ENCODE results near the gene TRAF1. TPM values are rescaled to one million over a fixed set of nuclear protein-coding genes. Genes with fewer than 3 reads are reported as not detected.
A peak's percentile ranks its signal among the peaks of the same experiment; 100 is the strongest.
"Not testable (repeated sequence)": the region's sequence is repeated elsewhere in the genome, so short reads cannot be mapped to it uniquely, and the experiment has no call there.

Gene TRAF1, protein sequence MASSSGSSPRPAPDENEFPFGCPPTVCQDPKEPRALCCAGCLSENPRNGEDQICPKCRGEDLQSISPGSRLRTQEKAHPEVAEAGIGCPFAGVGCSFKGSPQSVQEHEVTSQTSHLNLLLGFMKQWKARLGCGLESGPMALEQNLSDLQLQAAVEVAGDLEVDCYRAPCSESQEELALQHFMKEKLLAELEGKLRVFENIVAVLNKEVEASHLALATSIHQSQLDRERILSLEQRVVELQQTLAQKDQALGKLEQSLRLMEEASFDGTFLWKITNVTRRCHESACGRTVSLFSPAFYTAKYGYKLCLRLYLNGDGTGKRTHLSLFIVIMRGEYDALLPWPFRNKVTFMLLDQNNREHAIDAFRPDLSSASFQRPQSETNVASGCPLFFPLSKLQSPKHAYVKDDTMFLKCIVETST
- under 1 TPM; 0.34 to 0.97 (median 0.72) TPM for polyA plus RNA-seq (ENCODE audit: low read depth in 6 of 6)

DNA sequence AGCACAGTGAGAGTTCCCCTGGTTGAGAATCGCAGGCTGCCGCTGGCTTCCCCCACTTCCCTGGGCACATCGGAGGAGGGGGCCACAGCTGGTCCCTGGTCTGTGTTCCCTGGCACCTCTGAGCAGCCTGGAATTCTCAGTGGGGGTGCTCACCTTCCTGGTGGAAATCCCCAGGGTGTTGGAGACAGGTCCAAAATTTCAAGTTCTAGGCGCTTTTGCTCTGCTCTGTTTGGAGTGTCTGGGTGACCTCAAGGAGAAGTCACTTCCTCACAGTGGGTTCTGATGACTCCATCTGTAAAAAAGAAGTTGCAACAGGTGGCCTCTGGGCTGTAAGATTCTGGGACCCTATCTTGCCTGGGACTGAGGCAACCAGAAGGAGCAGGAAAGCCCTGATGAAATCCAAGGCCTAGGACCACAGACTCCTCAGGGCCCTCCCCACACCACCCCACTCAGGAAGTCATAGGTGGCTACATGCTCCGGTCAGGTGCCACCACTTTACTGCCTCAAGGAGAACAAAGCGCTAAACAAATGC, at the start of gene TRAF1:
TRAF1 (minus strand) TSS at position 400 of the 532 bp plus-strand sequence. CDS start 721 bp downstream, outside the sequence.
- Mint-ChIP-seq H3K9me3 (no peaks in the 10 kb centered on the region), H3K4me1 (peaks cover 37 to 58% (median 54%) of the 10 kb centered on the region in 3 donors), H3K27ac (peak within 1 kb of the TSS; percentile 72 to 98 (median 86)), H3K36me3 (no peaks in the 10 kb centered on the region), H3K4me3 (peak within 1 kb of the TSS; percentile 75 to 95 (median 86)), H3K27me3 (no peaks in the 10 kb centered on the region)
- no peak for DNase-seq
- peak; percentile 33 to 43 for ATAC-seq (ENCODE audit: low read depth in 2 of 2)

DNA sequence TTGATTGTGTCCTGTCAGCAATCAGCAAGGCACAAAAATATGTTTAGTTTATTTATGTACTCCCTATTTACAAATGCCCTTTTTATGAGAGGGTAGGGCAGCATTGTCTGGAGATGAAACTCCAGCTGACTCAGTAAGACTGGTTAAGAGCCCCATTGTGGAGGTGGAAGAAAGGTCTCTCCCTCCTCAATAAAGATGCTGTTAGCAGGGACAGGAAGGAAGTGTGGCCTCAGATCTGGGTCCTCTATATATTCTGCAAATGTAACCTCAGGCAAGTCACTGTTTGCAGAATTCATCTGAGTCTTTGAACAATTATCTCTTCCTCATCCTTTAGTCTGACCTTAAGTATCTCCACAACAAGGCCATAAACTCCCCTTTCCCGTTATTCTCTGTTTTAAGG, 48.3 kb upstream of the TRAF1 start:
- no peaks in the 10 kb centered on the region for H3K27me3 Mint-ChIP-seq
- no peak overlapping the region for H3K4me3 Mint-ChIP-seq
- peaks cover 7 to 9% of the 10 kb centered on the region in 2 donors for H3K36me3 Mint-ChIP-seq
- no peak overlapping the region for H3K27ac Mint-ChIP-seq
- DNase-seq (no peak), ATAC-seq (ENCODE audit: low read depth in 2 of 2) (no peak)
- peaks cover 5 to 15% (median 13%) of the 10 kb centered on the region in 3 donors for H3K4me1 Mint-ChIP-seq
- H3K9me3 Mint-ChIP-seq, result no peaks in the 10 kb centered on the region

DNA sequence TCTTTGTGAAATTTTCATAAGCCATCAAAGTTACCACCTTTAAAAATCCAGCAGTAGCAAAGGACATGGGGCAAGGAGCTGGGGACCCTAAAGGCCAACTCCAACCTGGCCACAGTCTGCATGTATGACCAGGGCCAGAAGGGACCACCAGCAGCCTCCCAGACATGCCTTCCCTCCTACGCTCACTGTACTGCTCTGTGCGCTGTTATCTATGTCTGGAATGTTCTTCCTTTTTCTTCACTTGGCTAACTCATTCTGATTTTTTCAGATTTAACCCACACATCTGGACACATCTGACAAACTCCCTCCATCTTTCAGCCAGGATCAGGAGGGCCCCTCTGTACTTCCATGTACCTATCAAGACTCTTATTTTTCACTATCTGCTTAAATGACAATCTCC, 47.6 kb upstream of the TRAF1 start:
- Mint-ChIP-seq H3K9me3 (no peaks in the 10 kb centered on the region), H3K4me1 (peaks cover 5 to 15% (median 13%) of the 10 kb centered on the region in 3 donors), H3K27me3 (no peaks in the 10 kb centered on the region), H3K27ac (no peak overlapping the region), H3K4me3 (no peak overlapping the region), H3K36me3 (peaks cover 5 to 6% of the 10 kb centered on the region in 2 donors)
- ATAC-seq (ENCODE audit: low read depth in 2 of 2) (no peak), DNase-seq (no peak)

DNA sequence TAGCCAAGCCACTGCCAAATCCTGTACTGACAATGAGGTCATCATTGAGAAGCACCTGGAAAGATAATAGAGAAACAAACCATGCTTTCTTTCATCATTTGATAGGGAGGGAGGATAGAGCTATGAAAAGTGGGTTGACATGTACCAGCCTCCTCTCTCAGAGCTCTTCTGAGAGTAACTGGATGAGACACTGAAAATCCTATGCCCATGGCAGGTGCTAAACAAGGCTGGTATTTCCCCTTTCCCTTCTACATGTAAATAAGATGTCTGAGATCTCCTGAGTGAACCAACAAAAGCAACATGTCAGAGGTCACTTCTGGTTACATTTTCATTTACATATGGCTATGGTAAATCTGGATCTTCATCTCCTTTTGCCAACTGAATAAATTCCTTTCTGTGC, 45.3 kb upstream of the TRAF1 start:
- Mint-ChIP-seq H3K27me3 (no peaks in the 10 kb centered on the region), H3K4me1 (peaks cover 5 to 15% (median 13%) of the 10 kb centered on the region in 3 donors), H3K36me3 (peaks cover 0 to 3% of the 10 kb centered on the region in 2 donors), H3K4me3 (no peak overlapping the region), H3K27ac (peak overlapping the region in 1 of 6 donors; percentile 22), H3K9me3 (no peaks in the 10 kb centered on the region)
- ATAC-seq (ENCODE audit: low read depth in 2 of 2) (peak in 1 of 2 donors; percentile 54), DNase-seq (no peak)

DNA sequence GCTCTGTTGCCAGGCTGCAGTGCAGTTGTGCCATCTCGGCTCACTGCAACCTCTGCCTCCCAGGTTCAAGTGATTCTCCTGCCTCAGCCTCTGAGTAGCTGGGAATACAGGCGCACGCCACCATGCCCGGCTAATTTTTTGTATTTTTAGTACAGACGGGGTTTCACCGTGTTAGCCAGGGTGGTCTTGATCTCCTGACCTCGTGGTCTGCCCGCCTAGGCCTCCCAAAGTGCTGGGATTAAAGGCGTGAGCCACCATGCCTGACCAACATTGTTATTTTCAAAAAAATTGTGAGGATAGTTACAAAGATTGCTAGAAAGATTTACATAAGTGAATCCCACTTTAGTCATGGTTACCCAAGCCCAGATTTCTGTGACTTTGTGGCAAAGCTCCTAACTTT, 44.9 kb upstream of the TRAF1 start:
- not testable (repeated sequence) for H3K36me3 Mint-ChIP-seq; H3K27ac Mint-ChIP-seq; H3K27me3 Mint-ChIP-seq; H3K9me3 Mint-ChIP-seq; ATAC-seq (ENCODE audit: low read depth in 2 of 2); H3K4me3 Mint-ChIP-seq; DNase-seq
- H3K4me1 Mint-ChIP-seq, result peaks cover 5 to 15% (median 13%) of the 10 kb centered on the region in 3 donors

DNA sequence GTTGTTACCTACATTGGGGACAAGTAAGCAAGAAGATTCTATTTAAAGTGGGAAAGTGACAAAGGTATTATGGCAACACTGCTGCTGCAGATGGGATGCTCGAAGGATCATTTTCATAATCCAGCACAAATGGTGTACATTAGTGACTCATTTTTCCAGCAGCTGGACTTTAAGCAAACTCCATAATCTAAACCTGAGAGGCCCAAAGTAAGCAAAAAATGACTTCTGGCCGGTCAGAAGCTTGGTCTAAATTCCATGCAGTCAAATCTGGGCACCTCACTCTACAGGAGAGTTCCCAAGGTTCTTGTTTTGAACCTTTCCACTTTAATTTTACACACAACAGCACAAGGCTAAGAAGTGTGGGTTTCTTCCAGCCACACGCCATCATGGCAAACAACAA, 43.6 kb upstream of the TRAF1 start:
- ATAC-seq (ENCODE audit: low read depth in 2 of 2), result no peak
- Mint-ChIP-seq H3K4me3 (no peak overlapping the region), H3K27me3 (no peaks in the 10 kb centered on the region), H3K27ac (peak overlapping the region in 2 of 6 donors; percentile 6 to 77), H3K4me1 (peaks cover 5 to 15% (median 12%) of the 10 kb centered on the region in 3 donors), H3K9me3 (no peaks in the 10 kb centered on the region), H3K36me3 (peaks cover 0 to 3% of the 10 kb centered on the region in 2 donors)
- no peak for DNase-seq

DNA sequence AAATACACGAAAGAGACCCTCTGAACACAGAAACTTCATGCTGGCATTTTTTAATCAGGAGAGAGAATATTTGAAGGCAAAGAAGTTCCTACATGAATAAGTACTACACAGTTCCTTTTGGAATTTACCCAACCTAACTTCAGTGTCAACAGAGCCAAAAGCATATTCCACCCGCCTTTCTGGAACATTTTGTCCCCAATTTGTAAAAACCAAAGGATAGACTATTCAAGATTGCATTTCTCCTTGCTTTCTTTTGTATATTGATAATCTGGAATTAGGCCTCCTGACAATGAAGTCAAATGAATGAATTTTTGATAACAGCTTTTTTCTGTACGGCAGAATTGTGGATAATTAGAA, 39.4 kb upstream of the TRAF1 start:
- no peak overlapping the region for H3K4me3 Mint-ChIP-seq
- no peaks in the 10 kb centered on the region for H3K4me1 Mint-ChIP-seq
- peaks cover 10 to 16% of the 10 kb centered on the region in 2 donors for H3K36me3 Mint-ChIP-seq
- H3K9me3 Mint-ChIP-seq, result no peaks in the 10 kb centered on the region
- H3K27me3 Mint-ChIP-seq, result no peaks in the 10 kb centered on the region
- ATAC-seq (ENCODE audit: low read depth in 2 of 2) (no peak), DNase-seq (no peak)
- H3K27ac Mint-ChIP-seq, result no peak overlapping the region

DNA sequence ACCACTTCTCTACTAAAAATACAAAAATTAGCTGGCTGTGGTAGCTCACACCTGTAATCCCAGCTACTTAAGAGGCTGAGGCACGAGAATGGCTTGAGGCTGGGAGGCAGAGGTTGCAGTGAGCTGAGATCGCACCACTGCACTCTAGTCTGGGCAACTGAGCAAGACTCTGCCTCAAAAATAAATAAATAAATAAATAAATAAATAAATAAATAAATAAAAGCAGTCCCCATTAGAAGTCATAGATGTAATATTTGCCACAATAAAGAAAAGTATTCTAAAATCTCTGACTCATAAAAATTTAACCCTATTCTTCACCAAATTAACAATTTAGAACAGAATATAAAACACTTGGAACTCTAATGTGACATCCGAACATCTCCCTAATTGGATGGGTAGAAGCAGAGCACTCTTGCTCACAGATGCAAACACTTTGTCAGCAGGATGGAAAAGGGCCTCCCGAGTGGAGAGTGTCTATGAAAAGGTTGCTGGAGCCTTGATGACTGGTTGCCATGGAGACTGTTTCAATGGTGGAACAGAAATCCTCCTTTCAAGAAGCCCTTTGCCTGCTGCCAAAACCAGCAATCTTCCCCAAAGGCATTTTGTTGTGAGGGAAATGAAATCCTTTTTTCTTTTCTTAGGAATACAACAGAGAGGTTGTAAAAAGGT, 38.9 kb upstream of the TRAF1 start:
- H3K9me3 Mint-ChIP-seq, result no peaks in the 10 kb centered on the region
- DNase-seq, result no peak

DNA sequence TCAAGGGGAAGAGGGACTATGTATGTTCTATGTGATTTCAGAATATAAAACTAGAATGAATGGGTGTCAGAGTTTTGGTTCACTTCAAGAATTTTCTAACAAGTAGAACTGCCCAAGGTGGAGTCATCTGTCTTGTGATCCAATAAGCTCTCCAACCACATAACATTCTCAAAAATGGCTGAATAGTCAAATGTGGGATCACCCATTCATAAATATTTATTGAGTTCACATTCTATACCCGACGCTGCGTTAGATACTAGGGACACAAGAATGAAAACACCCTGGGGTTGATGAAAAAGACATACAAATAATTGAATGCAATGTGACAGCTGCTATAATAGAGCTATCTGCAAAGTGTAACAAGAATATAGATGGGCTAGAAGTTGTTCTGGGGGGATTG, 35.3 kb upstream of the TRAF1 start:
- Mint-ChIP-seq H3K4me1 (no peaks in the 10 kb centered on the region), H3K36me3 (peaks cover 10 to 16% of the 10 kb centered on the region in 2 donors), H3K9me3 (no peaks in the 10 kb centered on the region), H3K27me3 (no peaks in the 10 kb centered on the region), H3K4me3 (no peak overlapping the region), H3K27ac (no peak overlapping the region)
- no peak for DNase-seq
- no peak for ATAC-seq (ENCODE audit: low read depth in 2 of 2)

More for the DNA sequence above, 38.9 kb upstream of the TRAF1 start:
- no peak for ATAC-seq (ENCODE audit: low read depth in 2 of 2)
- Mint-ChIP-seq H3K27ac (no peak overlapping the region), H3K27me3 (no peaks in the 10 kb centered on the region), H3K36me3 (peaks cover 10 to 16% of the 10 kb centered on the region in 2 donors), H3K4me1 (no peaks in the 10 kb centered on the region), H3K4me3 (no peak overlapping the region)

DNA sequence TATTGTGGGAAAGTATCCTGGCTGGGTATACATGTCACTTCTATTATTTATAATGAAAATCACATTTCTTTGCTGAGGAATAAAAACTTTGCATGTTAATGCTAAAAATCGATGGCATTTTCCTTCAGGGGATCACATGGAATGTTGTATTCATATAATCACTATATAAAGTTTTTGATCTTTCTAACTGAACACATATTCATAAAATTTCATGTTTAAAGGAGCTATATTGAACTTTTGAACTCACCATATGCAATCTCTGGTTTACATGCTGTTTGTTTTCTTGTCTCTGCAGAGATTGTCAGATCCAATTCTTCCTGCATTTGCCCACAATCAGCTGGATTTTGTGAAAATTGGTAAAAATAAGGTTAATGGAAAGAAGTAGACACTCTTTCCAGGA, 33.4 kb upstream of the TRAF1 start:
- Mint-ChIP-seq H3K4me3 (no peak overlapping the region), H3K4me1 (no peaks in the 10 kb centered on the region), H3K9me3 (no peaks in the 10 kb centered on the region), H3K27ac (no peak overlapping the region), H3K36me3 (peaks cover 13 to 16% of the 10 kb centered on the region in 2 donors), H3K27me3 (no peaks in the 10 kb centered on the region)
- no peak for DNase-seq
- ATAC-seq (ENCODE audit: low read depth in 2 of 2), result no peak

DNA sequence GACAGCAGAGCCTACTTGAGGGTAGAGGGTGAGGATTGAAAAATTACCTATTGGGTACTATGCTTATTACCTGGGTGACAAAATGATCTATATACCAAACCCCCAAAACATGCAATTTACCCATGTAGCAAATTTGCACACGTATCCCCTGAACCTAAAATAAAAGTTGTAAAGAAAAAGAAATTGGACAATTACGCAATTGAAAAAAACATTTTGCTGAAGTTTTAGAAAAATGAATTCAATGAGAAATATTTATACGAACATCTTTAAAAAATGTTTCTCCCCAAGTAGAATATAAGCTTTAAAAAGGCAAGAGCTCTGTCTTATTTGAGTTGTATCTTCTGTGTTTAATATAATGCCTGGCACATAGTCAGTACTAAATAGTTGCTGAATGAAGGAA, 30.3 kb upstream of the TRAF1 start:
- H3K36me3 Mint-ChIP-seq, result peaks cover 6% of the 10 kb centered on the region in 2 donors
- H3K27ac Mint-ChIP-seq, result no peak overlapping the region
- no peaks in the 10 kb centered on the region for H3K27me3 Mint-ChIP-seq
- H3K4me3 Mint-ChIP-seq, result no peak overlapping the region
- no peaks in the 10 kb centered on the region for H3K9me3 Mint-ChIP-seq
- H3K4me1 Mint-ChIP-seq, result no peaks in the 10 kb centered on the region
- DNase-seq (no peak), ATAC-seq (ENCODE audit: low read depth in 2 of 2) (no peak)

DNA sequence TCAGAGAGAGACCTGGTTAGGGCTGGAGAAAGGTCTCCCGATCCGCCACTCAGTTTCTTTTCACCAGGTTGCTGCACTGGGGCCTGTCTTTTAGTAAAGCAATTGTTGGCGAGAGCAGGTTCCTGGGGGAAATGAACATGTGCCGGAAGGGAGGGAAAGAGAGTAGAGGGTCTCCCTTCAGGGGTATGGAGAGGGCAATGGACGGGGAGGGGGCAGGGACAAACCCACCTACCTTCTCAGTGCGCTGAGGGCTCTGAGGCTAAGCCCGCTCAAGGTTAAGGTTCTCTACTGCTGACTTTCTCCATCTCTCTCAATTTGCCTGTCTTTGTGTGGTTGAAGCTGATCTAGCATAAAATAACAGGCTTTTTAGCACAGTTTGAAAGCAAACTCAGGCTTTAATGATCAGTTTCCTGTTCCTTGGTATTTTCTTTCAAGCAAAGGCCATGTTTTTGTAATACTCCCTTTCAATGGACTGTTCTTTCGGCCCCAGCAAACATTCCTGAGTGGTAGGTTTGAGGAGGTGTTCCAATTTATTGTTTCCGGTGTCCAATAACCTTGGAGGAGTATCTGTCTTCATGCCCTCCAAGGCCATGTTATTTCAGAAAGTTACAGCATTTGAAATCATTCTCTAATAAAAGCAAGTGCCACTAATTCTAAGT, 25.5 kb upstream of the TRAF1 start:
- no peak overlapping the region for H3K4me3 Mint-ChIP-seq
- peak overlapping the region in 1 of 6 donors; percentile 53 for H3K27ac Mint-ChIP-seq
- H3K4me1 Mint-ChIP-seq, result no peaks in the 10 kb centered on the region
- no peak for DNase-seq
- H3K36me3 Mint-ChIP-seq, result peaks cover 0 to 4% of the 10 kb centered on the region in 2 donors
- H3K27me3 Mint-ChIP-seq, result no peaks in the 10 kb centered on the region
- no peaks in the 10 kb centered on the region for H3K9me3 Mint-ChIP-seq
- ATAC-seq (ENCODE audit: low read depth in 2 of 2), result no peak

Data from naive B cell (primary cell).